Endothelial cell of umbilical vein (primary cell): ENCODE results near the gene CLP1. TPM values are rescaled to one million over a fixed set of nuclear protein-coding genes. Genes with fewer than 3 reads are reported as not detected.

Source experiments
- BruUV-seq: library from RNA; stranded (reverse); fragments of 400-500 nt; replicated peaks from 2 replicates; lab custom pipeline; 2021; lab: Mats Ljungman, UMichigan
- CTCF ChIA-PET: fragments of 300-600, 350-600 bp; sonication (Branson Sonifier 250); formaldehyde crosslinking; loops from one replicate; lab custom pipeline; 2021; ENCODE audit warnings: antibody characterized with exemption, inconsistent platforms; lab: Charles Lee
- POLR2A ChIA-PET: fragments of 300-600, 350-600 bp; sonication (Branson Sonifier 250); formaldehyde crosslinking; loops from one replicate; lab custom pipeline; 2021; ENCODE audit warnings: antibody characterized with exemption, inconsistent platforms; lab: Charles Lee
- DNase-seq: peaks from one replicate; pipeline ENCODE4 v3.0.0-alpha.2; 2011; ENCODE audit warnings: low read depth, low spot score
- FAIRE-seq: peaks from 2 replicates; lab custom pipeline; 2011; peaks lifted over from hg19 to GRCh38; lab: Jason Lieb, UNC
- H2AFZ ChIP-seq: 2 replicates; pipeline ENCODE4 v1.6.0; 2012; ENCODE audit warnings: low read depth, low read length, control low read depth, inconsistent platforms
- H3K27ac ChIP-seq: 2 replicates; pipeline ENCODE4 v1.5.1; 2011; ENCODE audit warnings: low read depth, mild to moderate bottlenecking, control low read depth, low read length, moderate library complexity; ENCODE audit not compliant: insufficient read depth
- H3K27me3 ChIP-seq, 2 experiments: 2 replicates each; pipeline versions ENCODE4 v1.6.0 to v1.6.1; 2011; ENCODE audit warnings: low read length in 2 of 2, mixed read lengths in 1 of 2; ENCODE audit not compliant: control insufficient read depth in 2 of 2, insufficient read depth in 2 of 2
- H3K36me3 ChIP-seq, 2 experiments: 2 replicates in 1 of 2; 3 replicates in 1 of 2; pipeline ENCODE4 v1.5.1; 2011; ENCODE audit warnings: low read length in 2 of 2, mild to moderate bottlenecking in 1 of 2, moderate library complexity in 1 of 2; ENCODE audit not compliant: control insufficient read depth in 2 of 2, insufficient read depth in 2 of 2; ENCODE audit errors: extremely low read depth in 1 of 2
- H3K4me1 ChIP-seq: 3 replicates; pipeline ENCODE4 v1.5.1; 2011; ENCODE audit warnings: mild to moderate bottlenecking, low read length; ENCODE audit not compliant: control insufficient read depth, insufficient read depth; ENCODE audit errors: extremely low read depth
- H3K4me2 ChIP-seq: 2 replicates; pipeline ENCODE4 v1.6.1; 2011; ENCODE audit warnings: low read length, control low read depth, mixed read lengths; ENCODE audit not compliant: insufficient read depth
- H3K4me3 ChIP-seq, 3 experiments: fragments of 200-600 bp in 1 of 3; sonication (generic), shearing (Covaris generic) in 1 of 3; replicated peaks in 1 of 3; 2 replicates each; pipeline ENCODE4 v1.5.1; 2011 to 2016; ENCODE audit warnings: control low read depth in 3 of 3, low read length in 3 of 3, mild to moderate bottlenecking in 2 of 3, inconsistent platforms in 1 of 3, low read depth in 1 of 3, moderate library complexity in 1 of 3; ENCODE audit not compliant: insufficient read depth in 1 of 3
- H3K79me2 ChIP-seq: 2 replicates; pipeline ENCODE4 v1.6.0; 2012; ENCODE audit warnings: low read length, inconsistent platforms; ENCODE audit not compliant: control insufficient read depth, insufficient read depth
- H3K9ac ChIP-seq: replicated peaks from 2 replicates; pipeline ENCODE3; 2011; ENCODE audit warnings: low read length, control low read depth; ENCODE audit not compliant: insufficient read depth; ENCODE audit errors: extremely low read depth
- H3K9me1 ChIP-seq: replicated peaks from 3 replicates; pipeline ENCODE4 v1.6.0; 2011; ENCODE audit warnings: mild to moderate bottlenecking, low read length; ENCODE audit not compliant: control insufficient read depth, insufficient read depth; ENCODE audit errors: extremely low read depth
- H3K9me3 ChIP-seq: replicated peaks from 2 replicates; pipeline ENCODE4 v1.5.1; 2012; ENCODE audit warnings: low read length, inconsistent platforms; ENCODE audit not compliant: control insufficient read depth, insufficient read depth
- H4K20me1 ChIP-seq: replicated peaks from 2 replicates; pipeline ENCODE3; 2011; ENCODE audit warnings: mild to moderate bottlenecking, low read length; ENCODE audit not compliant: control insufficient read depth, insufficient read depth; ENCODE audit errors: extremely low read depth
- CTCF ChIP-seq, 2 donors: IDR thresholded peaks; 1 replicate in 1 of 2; 2 replicates in 1 of 2; pipeline ENCODE4 v1.5.1; 2011; ENCODE audit warnings: low read length in 2 of 2, mild to moderate bottlenecking in 2 of 2, moderate library complexity in 2 of 2, control low read depth in 1 of 2, inconsistent platforms in 1 of 2, low read depth in 1 of 2; ENCODE audit not compliant: insufficient read depth in 1 of 2; ENCODE audit errors: extremely low read depth in 1 of 2
- EZH2 ChIP-seq: IDR thresholded peaks from 2 replicates; pipeline ENCODE4 v1.6.1; 2012; ENCODE audit warnings: borderline replicate concordance, low read depth, mild to moderate bottlenecking, moderate library complexity, low read length, inconsistent platforms; ENCODE audit not compliant: severe bottlenecking
- FOS ChIP-seq: IDR thresholded peaks from 2 replicates; pipeline ENCODE4 v1.6.1; 2011; ENCODE audit warnings: mild to moderate bottlenecking, low read length, moderate library complexity, borderline replicate concordance; ENCODE audit not compliant: insufficient read depth
- GATA2 ChIP-seq: IDR thresholded peaks from 2 replicates; pipeline ENCODE4 v1.7.0; 2011; ENCODE audit warnings: low read depth, mild to moderate bottlenecking, moderate library complexity, mixed read lengths, low read length; ENCODE audit not compliant: insufficient read length, insufficient read depth
- JUN ChIP-seq: IDR thresholded peaks from 2 replicates; pipeline ENCODE4 v1.6.1; 2011; ENCODE audit warnings: borderline replicate concordance, low read depth; ENCODE audit not compliant: insufficient read length, insufficient read depth
- MAX ChIP-seq: IDR thresholded peaks from 2 replicates; pipeline ENCODE4 v1.6.1; 2011; ENCODE audit not compliant: insufficient read depth, insufficient read length
- MYC ChIP-seq: IDR thresholded peaks from one replicate; pipeline ENCODE4 v1.6.1; 2011; ENCODE audit warnings: mild to moderate bottlenecking, low read depth, low read length
- POLR2A ChIP-seq: IDR thresholded peaks from 2 replicates; pipeline ENCODE4 v1.6.1; 2012; ENCODE audit warnings: low read depth, mild to moderate bottlenecking, control low read depth, low read length
- POLR2AphosphoS5 ChIP-seq: IDR thresholded peaks from 2 replicates; pipeline ENCODE4 v1.6.1; 2012; ENCODE audit warnings: low read depth, mild to moderate bottlenecking, control low read depth, low read length, moderate library complexity; ENCODE audit not compliant: insufficient read depth
- dilution Hi-C: fragments of 300-500 bp; cut with MboI; formaldehyde crosslinking; loops from one replicate; pipeline ENCODE4 v1.15.0; 2019; ENCODE audit warnings: low sequenced_read_pairs; ENCODE audit not compliant: extremely low pct_ligation_motif_present
- intact Hi-C: fragments of 100-400 bp; cut with micrococcal nuclease; formaldehyde crosslinking; loops from one replicate; pipeline ENCODE4 v1.10.0; 2022
- polyA plus RNA-seq, 4 experiments: library from polyadenylated mRNA; depleted of rRNA in 3 of 4; stranded (reverse) in 3 of 4; unstranded in 1 of 4; fragments of >200 nt; gene quantifications; 2 replicates each; pipeline versions ENCODE4 v1.2.1 to v1.2.3, GENCODE V29; 2011 to 2012; ENCODE audit warnings: missing spikeins in 1 of 4
- total RNA-seq: library from RNA; stranded (reverse); gene quantifications from 2 replicates; pipeline ENCODE4 v1.2.3, GENCODE V29; 2021

The CLP1 gene
- total and polyA plus RNA-seq, 2 donors (not counting 3 experiments of a cell fraction or from before 2014, with no cell fraction given) = 17.9 to 20.8 TPM

GRCh38 chr11:57632116-57632515 lies 25.4 kb upstream of the CLP1 start:
- no peak for FAIRE-seq

More at GRCh38 chr11:57632116-57632515, 25.4 kb upstream of the CLP1 start:
- no peaks in the 10 kb centered on the region for H3K79me2 ChIP-seq
- no peaks in the 10 kb centered on the region for H4K20me1 ChIP-seq
- no peak overlapping the region for H2AFZ ChIP-seq
- H3K9me1 ChIP-seq = no peaks in the 10 kb centered on the region
- no peaks in the 10 kb centered on the region for H3K4me1 ChIP-seq
- H3K9me3 ChIP-seq = no peaks in the 10 kb centered on the region
- intact Hi-C loops (no loop called here), dilution Hi-C loops (no loop called here)
- ChIA-PET CTCF (interaction anchor here (1.5 kb wide), 1 partner anchor 13 kb away, joined by 5 read pairs; no protein-coding TSS in a partner anchor), POLR2A (no interaction called here)
- BruUV-seq = no TSS peak
- H3K36me3 ChIP-seq = no peaks in the 10 kb centered on the region
- no peak overlapping the region for H3K4me3 ChIP-seq
- peaks cover 14% of the 10 kb centered on the region in 2 experiments for H3K27me3 ChIP-seq
- H3K9ac ChIP-seq = no peak overlapping the region
- no peak overlapping the region for H3K27ac ChIP-seq
- no peak overlapping the region for H3K4me2 ChIP-seq
- no peak for DNase-seq
- no peak for TF ChIP-seq CTCF (IDR thresholded peaks at IDR 0.05; ENCODE audit: extremely low read depth in 1 of 2, insufficient read depth in 1 of 2, low read depth in 1 of 2, low read length in 2 of 2)
- no peak for TF ChIP-seq POLR2AphosphoS5
- TF ChIP-seq MYC = no peak
- TF ChIP-seq EZH2 = no peak
- TF ChIP-seq MAX = no peak
- TF ChIP-seq POLR2A = no peak
- no peak for TF ChIP-seq JUN
- TF ChIP-seq GATA2 = no peak
- no peak for TF ChIP-seq FOS
